Measurements from ENCODE around the gene COPS6.
"Not testable (repeated sequence)": the region's sequence is repeated elsewhere in the genome, so short reads cannot be mapped to it uniquely, and the experiment has no call there.

GRCh38 chr7:100130220-100130607 is 41.4 kb downstream of the COPS6 start:
- not testable (repeated sequence) for TF ChIP-seq CTCF, POLR2AphosphoS5 (IDR thresholded peaks at IDR 0.05)
